Measurements from ENCODE around the gene FRY.

DNA sequence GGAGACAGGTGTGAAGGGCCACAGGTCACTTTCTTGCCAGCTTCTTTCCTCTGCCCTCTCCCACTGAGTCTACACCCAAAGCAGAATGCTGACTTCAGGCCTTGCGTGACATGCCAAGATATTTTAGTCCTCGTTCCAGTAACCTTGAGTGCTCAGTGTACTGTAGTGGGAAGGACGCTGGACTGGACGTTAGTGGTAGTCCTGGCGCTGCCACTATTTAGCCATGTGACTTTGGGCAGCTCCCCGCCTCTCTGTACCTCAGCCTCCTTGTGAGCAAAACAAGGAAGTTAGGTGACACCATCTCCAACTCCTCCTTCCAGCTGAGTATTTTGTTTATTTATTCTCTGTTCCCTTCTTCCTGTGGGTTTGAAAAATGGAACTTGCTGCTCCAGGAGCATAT is 86.1 kb downstream of the FRY start:
- TF ChIP-seq, protein P1, sequence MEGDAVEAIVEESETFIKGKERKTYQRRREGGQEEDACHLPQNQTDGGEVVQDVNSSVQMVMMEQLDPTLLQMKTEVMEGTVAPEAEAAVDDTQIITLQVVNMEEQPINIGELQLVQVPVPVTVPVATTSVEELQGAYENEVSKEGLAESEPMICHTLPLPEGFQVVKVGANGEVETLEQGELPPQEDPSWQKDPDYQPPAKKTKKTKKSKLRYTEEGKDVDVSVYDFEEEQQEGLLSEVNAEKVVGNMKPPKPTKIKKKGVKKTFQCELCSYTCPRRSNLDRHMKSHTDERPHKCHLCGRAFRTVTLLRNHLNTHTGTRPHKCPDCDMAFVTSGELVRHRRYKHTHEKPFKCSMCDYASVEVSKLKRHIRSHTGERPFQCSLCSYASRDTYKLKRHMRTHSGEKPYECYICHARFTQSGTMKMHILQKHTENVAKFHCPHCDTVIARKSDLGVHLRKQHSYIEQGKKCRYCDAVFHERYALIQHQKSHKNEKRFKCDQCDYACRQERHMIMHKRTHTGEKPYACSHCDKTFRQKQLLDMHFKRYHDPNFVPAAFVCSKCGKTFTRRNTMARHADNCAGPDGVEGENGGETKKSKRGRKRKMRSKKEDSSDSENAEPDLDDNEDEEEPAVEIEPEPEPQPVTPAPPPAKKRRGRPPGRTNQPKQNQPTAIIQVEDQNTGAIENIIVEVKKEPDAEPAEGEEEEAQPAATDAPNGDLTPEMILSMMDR (IDR thresholded peaks at IDR 0.05): peak in 1 of 7 experiments; percentile 23
- peak in 1 of 3 donors; percentile 24 for TF ChIP-seq POLR2A (IDR thresholded peaks at IDR 0.05)
